ENCODE results near the gene RGS3. TPM values are rescaled to one million over a fixed set of nuclear protein-coding genes. Genes with fewer than 3 reads are reported as not detected.
A peak's percentile ranks its signal among the peaks of the same experiment; 100 is the strongest.

Gene RGS3
- total RNA-seq, 1 donor from 2014 or later, result 187 TPM

DNA sequence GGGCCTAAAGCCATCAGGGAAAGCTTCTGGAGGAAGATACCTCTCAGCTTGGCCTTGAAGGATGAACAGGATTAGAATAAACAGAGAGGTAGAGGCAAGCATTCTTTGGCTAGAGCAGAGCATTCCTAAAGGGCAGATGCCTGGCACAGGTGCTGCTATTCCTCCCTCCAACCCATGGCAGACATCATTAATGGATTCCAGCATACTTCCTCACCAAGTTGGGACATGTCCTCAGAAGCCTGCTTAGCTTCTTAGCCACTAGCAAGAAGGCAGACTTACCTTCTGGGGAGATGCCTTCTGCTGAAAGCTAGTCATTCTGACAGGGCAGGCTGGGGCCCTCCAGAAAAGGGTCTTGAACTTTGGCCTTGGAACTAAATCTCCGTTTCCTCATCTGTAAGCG is 122.0 kb downstream of the RGS3 start:
- Histone ChIP-seq H3K4me1 (peaks cover 95% of the 10 kb centered on the region), H3K27me3 (ENCODE audit: low read depth) (no peaks in the 10 kb centered on the region), H3K36me3 (peaks cover 32% of the 10 kb centered on the region), H3K9me3 (replicated peaks) (no peaks in the 10 kb centered on the region), H3K4me3 (no peak overlapping the region), H3K27ac (replicated peaks) (peak overlapping the region; percentile 94)
- TF ChIP-seq, protein P1, sequence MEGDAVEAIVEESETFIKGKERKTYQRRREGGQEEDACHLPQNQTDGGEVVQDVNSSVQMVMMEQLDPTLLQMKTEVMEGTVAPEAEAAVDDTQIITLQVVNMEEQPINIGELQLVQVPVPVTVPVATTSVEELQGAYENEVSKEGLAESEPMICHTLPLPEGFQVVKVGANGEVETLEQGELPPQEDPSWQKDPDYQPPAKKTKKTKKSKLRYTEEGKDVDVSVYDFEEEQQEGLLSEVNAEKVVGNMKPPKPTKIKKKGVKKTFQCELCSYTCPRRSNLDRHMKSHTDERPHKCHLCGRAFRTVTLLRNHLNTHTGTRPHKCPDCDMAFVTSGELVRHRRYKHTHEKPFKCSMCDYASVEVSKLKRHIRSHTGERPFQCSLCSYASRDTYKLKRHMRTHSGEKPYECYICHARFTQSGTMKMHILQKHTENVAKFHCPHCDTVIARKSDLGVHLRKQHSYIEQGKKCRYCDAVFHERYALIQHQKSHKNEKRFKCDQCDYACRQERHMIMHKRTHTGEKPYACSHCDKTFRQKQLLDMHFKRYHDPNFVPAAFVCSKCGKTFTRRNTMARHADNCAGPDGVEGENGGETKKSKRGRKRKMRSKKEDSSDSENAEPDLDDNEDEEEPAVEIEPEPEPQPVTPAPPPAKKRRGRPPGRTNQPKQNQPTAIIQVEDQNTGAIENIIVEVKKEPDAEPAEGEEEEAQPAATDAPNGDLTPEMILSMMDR (IDR thresholded peaks at IDR 0.05; ENCODE audit: borderline replicate concordance), result no peak
- intact Hi-C loops (cut with micrococcal nuclease), result loop anchor here (5.0 kb wide), 1 partner anchor 138 kb away; no protein-coding TSS in a partner anchor
- no peak for DNase-seq

DNA sequence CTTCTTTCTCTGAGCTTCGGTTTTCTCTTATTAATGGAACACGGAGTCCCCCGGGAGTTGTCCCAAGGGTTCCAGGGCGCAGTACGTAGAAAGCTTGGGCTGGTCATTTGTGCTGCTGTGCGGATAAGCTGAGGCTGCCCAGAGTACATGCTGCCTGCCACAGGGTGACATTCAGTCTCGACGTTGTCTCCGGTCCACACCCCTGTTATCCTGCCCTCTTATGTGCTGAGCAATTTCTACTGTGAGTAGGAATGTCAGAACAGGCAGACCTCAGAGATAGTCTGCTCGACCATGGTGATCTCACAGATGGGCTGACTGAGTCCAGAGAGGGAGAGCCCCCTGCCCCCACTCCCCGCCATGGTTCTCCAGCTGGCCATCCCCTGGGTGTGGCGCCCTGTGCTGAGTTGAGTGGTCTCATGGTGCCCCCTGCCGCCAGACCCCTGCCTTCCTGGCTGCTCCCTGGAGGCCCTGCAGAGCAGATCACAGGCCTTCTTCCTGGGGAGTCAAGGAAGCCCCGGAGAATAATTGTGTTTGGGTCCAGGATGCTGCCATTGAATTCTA is 124.0 kb downstream of the RGS3 start:
- no peaks in the 10 kb centered on the region for H3K9me3 ChIP-seq (replicated peaks)
- no peaks in the 10 kb centered on the region for H3K27me3 ChIP-seq (ENCODE audit: low read depth)
- peaks cover 32% of the 10 kb centered on the region for H3K36me3 ChIP-seq
- TF ChIP-seq, protein P1 (IDR thresholded peaks at IDR 0.05; ENCODE audit: borderline replicate concordance), result peak; percentile 73
- intact Hi-C loops (cut with micrococcal nuclease), result loop anchor here (5.0 kb wide), 1 partner anchor 140 kb away; no protein-coding TSS in a partner anchor
- peak; percentile 77 for DNase-seq
- peaks cover 95% of the 10 kb centered on the region for H3K4me1 ChIP-seq
- peak overlapping the region; percentile 94 for H3K27ac ChIP-seq (replicated peaks)
- peak overlapping the region; percentile 17 for H3K4me3 ChIP-seq

DNA sequence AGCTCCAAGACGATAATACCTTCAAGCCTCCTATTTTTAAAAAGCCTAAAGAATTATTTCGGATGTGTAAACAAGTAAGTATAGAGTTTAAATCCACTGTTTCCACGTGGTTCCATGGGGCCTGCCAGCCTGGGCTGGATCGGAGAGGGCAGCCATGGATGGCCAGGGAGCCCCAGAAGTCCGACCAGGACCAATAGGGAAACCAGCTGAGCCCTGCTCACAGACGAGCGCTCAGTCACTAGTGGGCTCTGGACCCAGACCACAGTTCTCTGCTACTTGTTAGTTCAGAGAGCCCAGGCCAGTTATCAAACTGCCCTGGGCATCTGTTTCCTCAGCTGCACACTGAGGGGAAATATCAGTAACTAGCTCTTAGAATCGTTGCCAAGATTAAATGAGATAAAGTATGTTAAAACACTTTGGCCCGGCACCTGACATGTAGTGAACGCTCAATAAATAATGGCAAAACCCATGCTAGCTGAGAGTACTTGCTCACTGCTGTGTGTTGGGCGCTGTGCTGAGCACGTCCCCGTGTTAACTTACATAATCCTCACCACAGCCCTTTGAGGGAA is 124.8 kb downstream of the RGS3 start:
- peaks cover 30% of the 10 kb centered on the region for H3K36me3 ChIP-seq
- TF ChIP-seq, protein P1 (IDR thresholded peaks at IDR 0.05; ENCODE audit: borderline replicate concordance), result no peak
- peak; percentile 12 for DNase-seq
- intact Hi-C loops (cut with micrococcal nuclease), result loop anchor here (5.0 kb wide), 1 partner anchor 141 kb away; no protein-coding TSS in a partner anchor
- H3K4me3 ChIP-seq, result peak overlapping the region; percentile 31
- peaks cover 95% of the 10 kb centered on the region for H3K4me1 ChIP-seq
- no peaks in the 10 kb centered on the region for H3K9me3 ChIP-seq (replicated peaks)
- no peaks in the 10 kb centered on the region for H3K27me3 ChIP-seq (ENCODE audit: low read depth)
- peak overlapping the region; percentile 94 for H3K27ac ChIP-seq (replicated peaks)

DNA sequence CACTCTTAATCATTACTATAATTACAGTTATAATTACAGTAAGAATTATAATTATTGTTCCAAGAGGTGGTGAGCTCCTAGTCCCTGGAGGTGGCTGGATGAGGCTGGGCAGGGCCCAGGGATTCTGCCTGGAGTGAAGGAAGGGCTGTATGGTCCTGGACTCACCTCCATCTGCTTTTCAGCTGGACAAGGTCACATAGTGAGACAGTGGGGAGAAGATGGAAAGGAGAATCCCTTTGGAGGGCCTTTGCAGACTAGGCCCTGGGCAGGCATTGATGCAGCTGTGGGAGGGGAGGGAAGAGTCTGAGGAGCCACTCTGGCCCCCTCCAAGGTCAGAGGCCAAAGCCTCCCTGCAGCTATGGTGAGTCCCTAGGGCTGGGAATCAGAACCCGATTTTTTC is 125.4 kb downstream of the RGS3 start:
- peak; percentile 10 for DNase-seq
- H3K27me3 ChIP-seq (ENCODE audit: low read depth), result no peaks in the 10 kb centered on the region
- intact Hi-C loops (cut with micrococcal nuclease), result loop anchor here (5.0 kb wide), 1 partner anchor 142 kb away; no protein-coding TSS in a partner anchor
- H3K4me3 ChIP-seq, result peak overlapping the region; percentile 31
- H3K9me3 ChIP-seq (replicated peaks), result no peaks in the 10 kb centered on the region
- H3K4me1 ChIP-seq, result peaks cover 95% of the 10 kb centered on the region
- peaks cover 24% of the 10 kb centered on the region for H3K36me3 ChIP-seq
- TF ChIP-seq, protein P1 (IDR thresholded peaks at IDR 0.05; ENCODE audit: borderline replicate concordance), result no peak
- H3K27ac ChIP-seq (replicated peaks), result peak overlapping the region; percentile 94

DNA sequence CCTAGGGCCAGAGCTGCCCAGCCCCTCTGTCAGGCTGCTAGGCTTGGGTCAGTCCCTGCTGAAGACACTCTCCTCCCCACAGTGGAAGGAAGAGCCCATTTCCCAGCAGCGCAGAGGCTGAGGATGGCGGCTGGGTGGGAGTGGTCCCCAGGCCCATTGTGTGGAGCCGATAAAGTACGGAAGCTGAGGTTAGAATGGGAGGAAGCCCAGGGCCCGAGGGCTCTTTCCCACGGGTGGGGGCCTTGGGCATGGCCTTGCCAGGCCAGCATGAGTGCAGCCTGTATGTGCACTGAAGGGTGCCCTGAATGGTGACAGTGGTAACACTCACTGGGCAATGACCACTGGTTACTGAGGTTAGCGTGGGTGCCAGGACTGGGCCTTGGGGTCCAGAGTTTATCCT is 125.9 kb downstream of the RGS3 start:
- intact Hi-C loops (cut with micrococcal nuclease), result loop anchor here (5.0 kb wide), 1 partner anchor 142 kb away; no protein-coding TSS in a partner anchor
- H3K9me3 ChIP-seq (replicated peaks), result no peaks in the 10 kb centered on the region
- H3K4me3 ChIP-seq, result peak overlapping the region; percentile 33
- H3K27ac ChIP-seq (replicated peaks), result peak overlapping the region; percentile 94
- peaks cover 94% of the 10 kb centered on the region for H3K4me1 ChIP-seq
- peaks cover 19% of the 10 kb centered on the region for H3K36me3 ChIP-seq
- no peaks in the 10 kb centered on the region for H3K27me3 ChIP-seq (ENCODE audit: low read depth)
- peak; percentile 60 for DNase-seq
- TF ChIP-seq, protein P1 (IDR thresholded peaks at IDR 0.05; ENCODE audit: borderline replicate concordance), result no peak

Measured in left ventricle myocardium inferior (tissue), 1 donor.